Measurements from ENCODE around the gene UTS2R.

DNA sequence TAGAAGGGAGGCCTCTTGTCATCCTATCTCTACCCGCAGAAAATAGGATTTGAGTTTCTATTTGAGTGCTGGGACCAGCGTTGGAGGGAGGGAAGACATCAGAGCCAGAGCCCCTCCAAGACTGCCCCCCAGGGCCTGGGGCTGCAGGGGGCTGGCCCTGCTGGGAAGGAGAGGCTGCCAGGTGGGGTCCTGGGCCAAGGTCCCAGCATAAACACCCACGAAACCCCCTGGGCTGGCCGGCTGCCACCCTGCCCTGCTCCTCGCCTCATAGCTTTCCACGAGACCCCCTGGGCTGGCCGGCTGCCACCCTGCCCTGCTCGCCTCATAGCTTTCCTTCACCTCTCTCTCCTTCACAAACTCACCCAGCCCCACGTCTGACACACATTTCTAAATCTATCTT is 23.1 kb upstream of the UTS2R start:
- TF ChIP-seq POLR2A (IDR thresholded peaks at IDR 0.05; ENCODE audit: low read length): no peak
- no peak for TF ChIP-seq GATA1 (IDR thresholded peaks at IDR 0.05; ENCODE audit: low read depth, low read length)

Data from erythroblast (primary cell).